Measurements from ENCODE around the gene BBS2.

BBS2 gene

GRCh38 chr16:56477096-56477878, 42.5 kb downstream of the BBS2 start:
- DNase-seq (ENCODE audit: low read depth): no peak

- DNase-seq (ENCODE audit: low read depth): no peak
Observed at GRCh38 chr16:56475201-56475600, 44.6 kb downstream of the BBS2 start.

- no peak for DNase-seq (ENCODE audit: low read depth)
Observed at GRCh38 chr16:56470666-56471065, 49.2 kb downstream of the BBS2 start.

- no peak for DNase-seq (ENCODE audit: low read depth)
Observed at GRCh38 chr16:56470232-56470631, 49.6 kb downstream of the BBS2 start.

GRCh38 chr16:56469748-56470147, 50.1 kb downstream of the BBS2 start:
- DNase-seq (ENCODE audit: low read depth): no peak

DNA sequence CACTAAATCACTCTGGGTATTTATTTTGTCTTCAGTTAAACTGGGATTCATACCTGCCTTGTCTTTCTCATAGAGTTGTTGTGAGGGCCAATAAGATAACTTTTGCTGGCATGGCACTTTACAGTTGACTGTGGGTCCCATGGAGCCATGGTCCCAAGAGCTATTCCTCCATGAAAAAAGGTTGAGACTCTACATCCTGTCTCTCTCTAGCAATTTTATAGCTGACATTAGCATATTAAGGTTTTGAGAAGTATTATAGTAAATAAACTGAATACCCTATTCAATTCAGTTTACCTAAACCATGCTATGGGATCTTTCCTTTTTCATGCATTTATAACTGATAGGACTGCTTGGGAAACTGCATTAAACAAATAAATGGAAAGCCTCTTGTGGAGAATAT, 51.0 kb downstream of the BBS2 start:
- no peak for DNase-seq (ENCODE audit: low read depth)

DNA sequence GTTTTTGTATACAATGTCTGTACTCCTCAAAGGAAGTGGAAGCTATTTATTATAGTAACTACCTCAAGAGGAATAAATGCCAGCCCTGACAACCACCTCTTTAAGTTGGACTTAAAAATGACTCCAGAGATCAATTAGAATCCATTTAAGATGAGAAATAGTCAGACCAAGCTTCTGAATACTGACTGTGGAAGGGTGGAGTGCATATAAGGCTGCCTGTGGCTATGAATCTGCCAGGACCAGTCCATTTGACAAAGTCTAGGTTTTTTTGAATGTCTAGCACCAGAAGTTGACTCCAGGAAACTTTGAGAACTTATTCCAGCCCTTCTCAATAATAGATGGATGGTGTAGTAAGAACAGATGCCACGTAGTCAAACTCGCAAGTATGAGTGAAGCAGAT, 53.5 kb downstream of the BBS2 start:
- no peak for DNase-seq (ENCODE audit: low read depth)

DNA sequence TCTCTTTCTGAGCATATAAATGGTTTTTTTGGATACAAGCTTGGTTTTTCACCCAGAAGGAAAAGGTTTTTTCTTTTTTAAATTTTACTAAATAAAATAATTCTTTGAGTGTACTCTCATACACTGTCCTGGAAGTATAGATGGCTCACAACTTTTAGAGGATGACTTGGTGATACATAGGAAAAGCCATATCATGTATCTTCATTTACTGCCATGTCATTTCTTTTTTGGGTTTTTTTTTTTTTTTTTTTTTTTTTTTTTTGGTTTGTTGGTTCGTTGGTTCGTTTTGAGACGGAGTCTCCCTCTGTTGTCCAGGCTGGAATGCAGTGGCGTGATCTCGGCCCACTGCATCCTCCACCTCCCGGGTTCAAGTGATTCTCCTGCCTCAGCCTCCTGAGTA, 56.7 kb downstream of the BBS2 start:
- no peak for DNase-seq (ENCODE audit: low read depth)

DNA sequence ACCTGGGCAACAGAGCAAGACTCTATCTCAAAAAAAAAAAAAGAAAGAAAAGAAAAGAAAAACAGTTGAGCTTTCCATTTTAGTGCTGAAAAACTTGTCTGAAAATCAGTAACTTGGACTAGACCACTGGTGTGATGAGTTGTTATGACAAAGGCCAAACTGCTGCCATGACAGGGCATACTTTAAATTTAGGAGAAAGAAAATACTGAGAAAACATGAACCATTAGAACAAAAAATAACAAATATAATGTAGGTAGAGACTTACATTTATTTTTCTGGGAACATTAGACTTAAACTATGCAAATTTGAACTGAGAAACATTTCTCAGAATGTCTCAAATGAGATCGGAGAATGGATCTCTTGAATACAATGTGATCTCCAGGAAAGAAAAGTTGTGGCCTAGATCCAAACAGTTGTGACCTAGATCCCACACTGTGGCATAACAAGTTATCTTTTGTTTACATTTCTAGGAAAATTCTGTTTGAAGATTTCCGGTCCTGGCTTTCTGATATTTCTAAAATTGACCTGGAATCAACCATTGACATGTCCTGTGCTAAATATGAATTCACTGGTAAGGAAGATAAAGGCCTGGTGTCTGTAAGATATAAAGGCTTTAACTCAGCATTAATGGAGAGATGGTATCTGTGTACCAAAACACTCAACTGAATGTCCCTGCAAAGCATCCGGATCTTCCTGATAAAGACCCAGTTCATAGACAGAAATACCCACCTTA, 57.6 kb downstream of the BBS2 start:
- no peak for DNase-seq (ENCODE audit: low read depth)

- no peak for DNase-seq (ENCODE audit: low read depth)
Observed at GRCh38 chr16:56460101-56460500, 59.7 kb downstream of the BBS2 start.

GRCh38 chr16:56457927-56458470, 61.8 kb downstream of the BBS2 start:
- DNase-seq (ENCODE audit: low read depth): no peak

DNA sequence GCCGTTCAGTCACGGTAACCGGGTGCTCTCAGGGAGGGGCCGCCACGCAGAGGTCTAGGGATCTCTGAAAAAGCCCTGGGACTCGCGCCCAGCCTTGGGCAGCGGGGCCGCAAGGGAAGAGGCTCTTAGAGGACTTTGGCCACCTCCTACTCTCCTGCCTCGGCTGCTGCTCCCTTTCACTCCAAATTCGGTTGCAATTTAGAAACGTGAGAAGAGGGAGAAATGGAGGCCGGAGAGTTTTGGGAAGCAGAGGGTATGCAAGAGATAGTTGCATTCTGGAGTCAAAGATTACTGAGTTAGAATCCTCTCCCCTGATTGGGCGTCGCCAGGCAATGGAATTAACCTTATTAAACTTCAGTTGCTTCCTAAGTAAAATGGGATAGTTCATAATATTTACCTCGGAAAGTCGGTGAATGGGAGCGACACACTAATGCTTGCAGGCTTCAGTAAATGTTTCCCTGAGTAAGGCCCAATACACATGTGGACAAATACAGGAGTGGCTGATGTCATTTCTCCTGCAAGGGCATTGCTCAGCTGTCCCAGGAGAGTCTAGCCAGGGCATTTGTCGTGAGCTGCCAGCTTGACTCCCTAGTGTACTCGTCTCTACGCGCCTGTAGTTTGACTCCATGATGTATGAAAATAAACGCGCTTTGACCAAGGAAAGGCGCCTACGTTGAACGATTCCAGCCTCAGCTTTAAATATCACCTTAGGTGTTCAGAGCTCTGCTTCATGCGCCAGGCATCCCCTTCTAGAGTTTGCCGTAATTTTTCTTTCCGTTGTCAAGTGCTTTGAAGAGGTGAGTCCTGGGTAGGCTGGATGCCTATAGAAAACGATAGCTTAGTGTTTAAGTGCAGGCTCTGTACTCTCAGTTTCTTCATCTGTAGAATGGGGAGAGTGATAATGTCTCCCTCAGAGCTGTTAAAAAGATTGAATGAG, 67.8 kb downstream of the BBS2 start:
- DNase-seq (ENCODE audit: low read depth): no peak

DNA sequence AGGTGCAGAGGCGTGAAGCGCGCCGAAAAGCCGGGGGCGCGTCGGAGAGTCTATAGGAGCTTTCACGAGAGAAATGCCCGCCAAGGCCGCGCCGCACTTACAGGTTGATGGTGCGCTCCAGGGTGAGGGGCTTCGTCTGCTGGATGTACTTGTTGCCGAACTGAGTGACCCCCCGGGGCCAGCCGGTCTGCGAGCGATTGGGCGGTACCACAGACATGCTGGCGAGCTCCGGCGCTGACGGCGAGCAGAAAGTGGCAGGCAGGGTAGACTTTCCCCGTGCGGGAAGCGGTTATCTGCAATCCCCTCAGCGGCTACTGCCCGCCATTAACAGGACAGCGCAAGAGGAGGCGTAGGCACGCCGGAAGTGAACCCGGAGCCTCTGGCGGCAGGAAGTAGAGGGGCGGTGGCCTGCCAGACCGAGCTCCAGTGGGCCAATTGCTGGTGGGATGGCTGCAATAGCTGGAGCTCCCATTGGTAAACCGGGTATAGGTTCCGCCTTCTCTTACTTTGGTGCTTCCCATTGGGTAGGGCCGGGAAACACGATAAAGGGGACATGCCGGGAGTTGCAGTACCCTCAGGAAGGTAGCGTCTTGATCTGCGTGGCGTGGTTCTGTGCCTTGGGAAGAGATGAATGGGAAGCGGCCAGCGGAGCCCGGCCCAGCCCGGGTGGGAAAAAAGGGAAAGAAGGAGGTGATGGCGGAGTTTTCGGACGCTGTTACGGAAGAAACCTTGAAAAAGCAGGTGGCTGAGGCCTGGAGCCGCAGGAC, 68.7 kb downstream of the BBS2 start, which contains the start of the genes NUDT21 and OGFOD1:
Gene NUDT21, minus strand, starts transcription at position 347 of the 767 bp plus-strand sequence. Its CDS starts 130 bp downstream, at position 217.
Gene OGFOD1, plus strand, starts transcription at position 569 of the 767 bp plus-strand sequence. Its CDS starts 59 bp downstream, at position 628.
- DNase-seq (ENCODE audit: low read depth): peak; percentile 86

GRCh38 chr16:56450275-56450985, 69.4 kb downstream of the BBS2 start:
- DNase-seq (ENCODE audit: low read depth): no peak

DNA sequence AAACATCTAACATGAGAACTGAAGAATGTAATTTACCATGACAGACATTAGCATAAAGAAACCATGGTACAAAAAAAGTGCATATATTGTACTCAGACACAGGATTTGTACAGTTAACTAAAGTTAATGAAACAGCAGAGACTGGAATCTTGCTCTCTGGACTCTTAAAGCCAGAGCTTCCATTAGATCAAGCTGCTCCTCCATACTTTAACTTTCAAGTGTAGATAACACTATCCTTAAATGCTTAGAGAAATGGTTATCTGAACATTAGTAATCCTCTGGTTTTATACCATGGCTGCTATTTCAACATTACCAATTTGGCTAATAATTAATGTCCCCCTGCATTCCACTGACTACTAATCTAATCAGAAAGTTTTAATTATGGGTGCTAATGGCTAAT, 71.8 kb downstream of the BBS2 start:
- no peak for DNase-seq (ENCODE audit: low read depth)

DNA sequence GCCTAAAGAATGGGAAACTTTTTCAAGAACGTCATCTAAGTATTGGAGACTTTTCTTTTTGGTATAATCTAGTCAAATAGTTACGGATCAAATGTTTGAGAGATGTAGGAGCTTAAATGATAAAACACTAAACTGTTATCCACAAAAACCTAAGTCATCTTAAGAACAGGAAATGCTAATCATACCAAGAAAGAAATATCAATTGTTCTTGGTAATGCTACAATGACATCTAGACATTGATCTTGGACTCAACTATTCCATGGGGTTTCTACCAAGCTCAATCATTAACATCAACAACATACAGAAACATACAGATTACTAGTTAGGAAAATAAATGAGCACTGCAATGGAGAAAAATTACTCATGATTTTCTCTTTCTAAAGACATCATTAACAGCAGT, 72.5 kb downstream of the BBS2 start:
- DNase-seq (ENCODE audit: low read depth): no peak

DNA sequence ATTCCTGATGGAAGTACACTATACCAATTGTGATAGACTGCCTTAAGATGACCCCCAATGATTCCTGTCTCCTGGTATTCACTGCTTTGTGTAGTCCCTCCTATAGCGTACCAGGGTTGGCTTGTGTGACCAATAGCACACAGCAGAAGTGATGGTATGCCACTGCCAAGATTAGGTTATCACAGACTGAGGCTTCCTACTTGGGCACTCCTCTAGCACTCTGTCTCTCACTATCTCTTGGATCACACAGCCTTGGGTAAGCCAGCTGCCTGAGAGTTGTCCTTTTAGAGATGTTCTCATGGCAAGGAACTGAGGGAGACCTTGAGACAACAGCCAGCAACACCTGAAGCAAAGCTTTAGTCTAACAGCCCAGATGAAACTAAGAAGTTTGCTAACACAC, 81.8 kb downstream of the BBS2 start:
- no peak for DNase-seq (ENCODE audit: low read depth)

DNA sequence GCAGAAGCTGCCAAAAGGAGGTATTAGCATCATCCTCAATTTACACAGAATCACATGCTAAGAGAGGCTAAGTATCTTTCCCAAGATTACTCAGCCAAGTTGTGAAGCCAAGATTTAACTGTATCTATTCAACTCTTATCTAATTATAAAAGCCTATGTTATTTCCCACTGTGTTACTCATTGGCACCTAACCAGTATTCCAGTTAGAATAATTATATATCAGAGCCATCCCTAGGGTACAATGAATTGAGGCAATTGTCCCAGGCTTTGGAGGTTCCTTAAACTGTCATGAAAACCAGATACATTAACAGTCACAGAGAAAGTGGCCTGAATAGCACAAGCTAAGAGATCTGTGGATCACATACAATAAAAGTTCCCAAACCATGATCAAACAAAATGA, 83.6 kb downstream of the BBS2 start:
- no peak for DNase-seq (ENCODE audit: low read depth)

Measured in activated T-helper 9 cell treated with anti-CD3 and anti-CD28 coated beads, Interleukin-2, amount 50 U/mL, for 16 hours (primary cell).